Lung (tissue), 12 donors: ENCODE measurements around the gene NTM. TPM values are rescaled to one million over a fixed set of nuclear protein-coding genes. Genes with fewer than 3 reads are reported as not detected.

Experiments used
- ATAC-seq: fragments of 200-7000 bp; cut with Tn5 transposase; one replicate; pipeline ENCODE4 v1.9.1; 2020; ENCODE audit warnings: moderate number of reproducible peaks; ENCODE audit not compliant: insufficient read depth, low FRiP score
- DNase-seq, 3 donors: peaks; one replicate each; pipeline ENCODE4 v3.0.0-alpha.2; 2013 to 2017
- H3K27ac ChIP-seq, 2 donors: one replicate each; pipeline ENCODE4 v1.5.1; 2013; ENCODE audit warnings: mild to moderate bottlenecking in 2 of 2, moderate library complexity in 2 of 2, control low read depth in 1 of 2, inconsistent platforms in 1 of 2, low read depth in 1 of 2, low read length in 1 of 2
- H3K27me3 ChIP-seq, 3 donors: one replicate each; pipeline ENCODE4 v1.5.1; 2013; ENCODE audit warnings: low read length in 2 of 3; ENCODE audit not compliant: control insufficient read depth in 3 of 3, insufficient read depth in 3 of 3
- H3K36me3 ChIP-seq, 4 donors: one replicate each; pipeline ENCODE4 v1.5.1; 2013; ENCODE audit warnings: low read length in 4 of 4, mild to moderate bottlenecking in 1 of 4, moderate library complexity in 1 of 4; ENCODE audit not compliant: control insufficient read depth in 4 of 4, insufficient read depth in 4 of 4
- H3K4me1 ChIP-seq, 5 donors: one replicate each; pipeline ENCODE4 v1.5.1; 2013; ENCODE audit warnings: low read length in 5 of 5, mild to moderate bottlenecking in 2 of 5, moderate library complexity in 1 of 5; ENCODE audit not compliant: control insufficient read depth in 5 of 5, insufficient read depth in 5 of 5
- H3K4me3 ChIP-seq: one replicate; pipeline ENCODE4 v1.5.1; 2013; ENCODE audit warnings: mild to moderate bottlenecking, control low read depth, moderate library complexity
- H3K9ac ChIP-seq, 2 donors: one replicate each; pipeline ENCODE4 v1.5.1; 2013; ENCODE audit warnings: low read length in 2 of 2, control low read depth in 1 of 2; ENCODE audit not compliant: insufficient read depth in 1 of 2
- H3K9me3 ChIP-seq, 4 donors: one replicate each; pipeline ENCODE4 v1.5.1; 2013; ENCODE audit warnings: low read length in 3 of 4, mild to moderate bottlenecking in 1 of 4, moderate library complexity in 1 of 4; ENCODE audit not compliant: control insufficient read depth in 4 of 4, insufficient read depth in 3 of 4
- WGBS, 2 donors: extraction: QIAGEN DNeasy Blood & Tissue Kit; methylation state at CpG; one replicate each; pipeline ENCODE4 v1.1.7; 2013; 5-methylcytosine and 5-hydroxymethylcytosine counted together
- polyA plus RNA-seq, 2 donors: library from polyadenylated mRNA; stranded (reverse); fragments of 200-250 nt; gene quantifications; one replicate each; pipeline ENCODE4 v1.2.1, GENCODE V29; 2013
- total RNA-seq, 2 donors: library from RNA; depleted of rRNA in 1 of 2; stranded (reverse); fragments of >200 nt in 1 of 2; gene quantifications; one replicate each; pipeline ENCODE4 v1.2.1, GENCODE V29; 2014 to 2021
- TF ChIP-seq, protein P1 (sequence below): IDR thresholded peaks from 2 replicates; pipeline ENCODE4 v1.5.1; 2012; ENCODE audit warnings: mild to moderate bottlenecking; ENCODE audit errors: control extremely low read depth, extremely low read depth
- donor health status: control.
- donor health status: control.
- donor health status: Bipolar disorder and iron deficiency.
- donor health status: healthy.
- donor health status: DM: yes; HTN: yes; CAD: no.

The NTM gene
- total and polyA plus RNA-seq, 4 donors, result 0.39 to 30.9 (median 7.2) TPM

GRCh38 chr11:131591051-131591461 is 220.6 kb downstream of the NTM start:
- Histone ChIP-seq H3K36me3 (no peaks in the 10 kb centered on the region), H3K9ac (no peak overlapping the region), H3K4me1 (peaks cover 0 to 21% (median 0%) of the 10 kb centered on the region in 5 donors), H3K27ac (no peak overlapping the region), H3K9me3 (peaks cover 0 to 9% (median 0%) of the 10 kb centered on the region in 4 donors), H3K27me3 (peaks cover 0 to 5% (median 3%) of the 10 kb centered on the region in 3 donors), H3K4me3 (no peak overlapping the region)
- DNase-seq (peak; percentile 35 to 70 (median 44)), ATAC-seq (no peak)
- TF ChIP-seq, protein P1, sequence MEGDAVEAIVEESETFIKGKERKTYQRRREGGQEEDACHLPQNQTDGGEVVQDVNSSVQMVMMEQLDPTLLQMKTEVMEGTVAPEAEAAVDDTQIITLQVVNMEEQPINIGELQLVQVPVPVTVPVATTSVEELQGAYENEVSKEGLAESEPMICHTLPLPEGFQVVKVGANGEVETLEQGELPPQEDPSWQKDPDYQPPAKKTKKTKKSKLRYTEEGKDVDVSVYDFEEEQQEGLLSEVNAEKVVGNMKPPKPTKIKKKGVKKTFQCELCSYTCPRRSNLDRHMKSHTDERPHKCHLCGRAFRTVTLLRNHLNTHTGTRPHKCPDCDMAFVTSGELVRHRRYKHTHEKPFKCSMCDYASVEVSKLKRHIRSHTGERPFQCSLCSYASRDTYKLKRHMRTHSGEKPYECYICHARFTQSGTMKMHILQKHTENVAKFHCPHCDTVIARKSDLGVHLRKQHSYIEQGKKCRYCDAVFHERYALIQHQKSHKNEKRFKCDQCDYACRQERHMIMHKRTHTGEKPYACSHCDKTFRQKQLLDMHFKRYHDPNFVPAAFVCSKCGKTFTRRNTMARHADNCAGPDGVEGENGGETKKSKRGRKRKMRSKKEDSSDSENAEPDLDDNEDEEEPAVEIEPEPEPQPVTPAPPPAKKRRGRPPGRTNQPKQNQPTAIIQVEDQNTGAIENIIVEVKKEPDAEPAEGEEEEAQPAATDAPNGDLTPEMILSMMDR, result no peak
- WGBS, 2 donors, result 47 to 49% methylated on average over 7 of the region's 7 CpGs

GRCh38 chr11:131592152-131592551 is 221.7 kb downstream of the NTM start:
- 62 to 68% methylated on average over 2 of the region's 2 CpGs for WGBS, 2 donors
- H3K4me3 ChIP-seq, result no peak overlapping the region
- H3K27me3 ChIP-seq, result peaks cover 0 to 5% (median 5%) of the 10 kb centered on the region in 3 donors
- TF ChIP-seq, protein P1, result no peak
- peak in 1 of 3 donors; percentile 15 for DNase-seq
- H3K36me3 ChIP-seq, result no peaks in the 10 kb centered on the region
- peaks cover 0 to 21% (median 0%) of the 10 kb centered on the region in 5 donors for H3K4me1 ChIP-seq
- peaks cover 0 to 5% (median 0%) of the 10 kb centered on the region in 4 donors for H3K9me3 ChIP-seq
- no peak overlapping the region for H3K9ac ChIP-seq
- no peak overlapping the region for H3K27ac ChIP-seq
- ATAC-seq, result no peak

DNA sequence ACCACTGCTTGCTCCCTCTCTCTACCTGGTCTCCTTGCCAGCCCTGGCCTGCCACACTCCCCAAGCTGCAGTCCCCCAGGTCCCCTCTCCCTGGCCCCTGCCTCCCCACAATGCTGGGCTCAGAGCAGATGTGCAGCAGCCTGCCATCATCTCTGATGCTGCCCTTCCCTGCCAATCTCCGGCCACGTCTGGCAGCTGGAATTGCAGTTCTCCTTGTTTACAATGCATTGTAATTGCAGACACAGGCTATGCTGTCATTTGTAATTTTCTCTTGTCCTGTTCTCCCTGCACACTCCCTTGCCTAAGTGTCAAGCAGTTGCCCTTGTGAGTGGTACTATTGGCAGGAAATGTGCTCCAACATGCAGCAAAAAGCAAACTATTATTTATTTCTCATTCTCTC is 222.3 kb downstream of the NTM start:
- Histone ChIP-seq H3K27ac (no peak overlapping the region), H3K4me3 (no peak overlapping the region), H3K36me3 (no peaks in the 10 kb centered on the region), H3K9me3 (peaks cover 0 to 5% (median 0%) of the 10 kb centered on the region in 4 donors), H3K9ac (no peak overlapping the region), H3K4me1 (peaks cover 0 to 21% (median 0%) of the 10 kb centered on the region in 5 donors), H3K27me3 (peaks cover 0 to 5% (median 5%) of the 10 kb centered on the region in 3 donors)
- ATAC-seq (no peak), DNase-seq (peak in 2 of 3 donors; percentile 24 to 27)
- TF ChIP-seq, protein P1, result no peak
- WGBS, 2 donors, result 49 to 56% methylated on average over 2 of the region's 2 CpGs

DNA sequence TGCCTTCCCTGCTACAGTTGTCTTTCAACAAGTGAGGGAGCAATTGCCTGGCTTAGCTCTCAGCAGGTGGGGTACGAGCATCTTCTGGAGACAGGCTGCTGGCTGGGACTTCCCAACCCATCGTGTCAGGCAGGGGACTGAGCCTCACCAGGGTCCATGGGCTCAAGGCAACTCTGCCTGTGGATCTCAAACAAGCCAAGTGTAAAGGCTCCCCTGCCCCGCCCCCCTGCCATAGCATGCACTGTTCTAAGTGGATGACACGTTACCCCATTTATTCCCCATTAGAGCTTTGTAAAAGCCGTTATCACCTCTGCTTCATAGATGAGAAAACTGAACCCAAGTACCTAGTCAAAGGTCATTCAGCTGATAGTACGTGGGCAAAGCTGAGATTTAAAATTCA is 222.9 kb downstream of the NTM start:
- ATAC-seq (no peak), DNase-seq (no peak)
- no peak overlapping the region for H3K4me3 ChIP-seq
- H3K4me1 ChIP-seq, result peaks cover 0 to 21% (median 0%) of the 10 kb centered on the region in 5 donors
- 67 to 68% methylated on average over 6 of the region's 6 CpGs for WGBS, 2 donors
- TF ChIP-seq, protein P1, result no peak
- H3K9me3 ChIP-seq, result peaks cover 0 to 3% (median 0%) of the 10 kb centered on the region in 4 donors
- no peak overlapping the region for H3K9ac ChIP-seq
- H3K36me3 ChIP-seq, result no peaks in the 10 kb centered on the region
- H3K27ac ChIP-seq, result no peak overlapping the region
- H3K27me3 ChIP-seq, result peaks cover 0 to 5% (median 5%) of the 10 kb centered on the region in 3 donors
